HL-60 (cell line): Measurements from ENCODE around the gene TPCN2.
A peak's percentile ranks its signal among the peaks of the same experiment; 100 is the strongest.

Source experiments
- CTCF ChIP-seq: IDR thresholded peaks from one replicate; pipeline ENCODE4 v1.5.1; 2011; ENCODE audit warnings: low read length, control low read depth, inconsistent platforms; ENCODE audit not compliant: insufficient read depth
- POLR2AphosphoS5 ChIP-seq: IDR thresholded peaks from 2 replicates; pipeline ENCODE4 v1.6.1; 2012; ENCODE audit warnings: low read depth

DNA sequence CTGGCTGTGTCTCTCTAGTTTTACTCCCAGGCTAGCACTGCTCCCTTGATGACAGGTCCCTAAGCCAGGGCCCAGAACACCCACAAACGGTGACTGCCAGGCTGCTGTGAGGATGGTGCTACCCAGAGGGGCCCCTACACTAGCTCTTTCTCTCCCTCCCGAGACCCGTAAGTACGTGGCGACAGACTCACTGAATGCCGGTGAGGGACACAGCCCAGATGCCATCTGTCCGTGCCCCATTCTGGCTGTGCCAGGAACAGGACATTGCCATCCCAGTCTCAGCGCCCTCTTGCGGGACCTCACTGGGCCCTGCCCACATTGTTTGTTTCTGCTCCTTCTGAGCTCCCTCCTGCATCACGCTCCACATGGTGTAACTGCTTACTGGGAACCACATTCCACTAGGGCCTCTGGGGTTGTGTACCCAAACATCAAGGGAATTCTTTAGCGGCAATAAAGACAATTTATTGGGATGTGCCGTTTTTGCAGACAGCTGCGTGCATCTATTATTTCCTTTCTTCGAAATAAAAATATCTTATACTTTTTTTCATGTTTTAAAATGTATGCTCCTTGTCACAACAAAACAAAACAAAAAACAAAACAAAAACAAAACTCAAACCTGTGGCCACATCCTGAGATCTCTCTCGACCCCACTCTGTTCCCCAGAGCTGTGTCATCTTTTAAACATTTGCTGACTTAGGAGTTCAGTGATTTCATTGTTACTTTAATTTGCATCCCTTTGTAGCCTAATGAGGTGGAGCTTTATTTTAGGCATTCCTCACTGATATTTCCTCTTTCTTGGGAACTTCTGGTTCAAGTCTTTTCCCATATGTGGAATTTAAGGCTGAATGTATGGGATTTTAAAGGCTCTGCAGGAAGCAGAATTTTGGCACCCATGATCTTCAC is 4.4 kb upstream of the TPCN2 start:
- peak; percentile 52 for TF ChIP-seq CTCF
- no peak for TF ChIP-seq POLR2AphosphoS5
